WTC11 (cell line): ENCODE data around the gene ABHD10. TPM values are rescaled to one million over a fixed set of nuclear protein-coding genes. Genes with fewer than 3 reads are reported as not detected.

ENCODE experiments used
- ATAC-seq: fragments of 200-7000 bp; cut with Tn5 transposase; 2 replicates; pipeline ENCODE4 v1.10.0; 2021; ENCODE audit warnings: mild to moderate bottlenecking, moderate library complexity
- CTCF ChIA-PET: fragments of 300-600 bp; sonication (Branson Sonifier 250); formaldehyde crosslinking; loops from one replicate; lab custom pipeline; 2021; ENCODE audit warnings: antibody characterized with exemption; lab: Charles Lee
- POLR2A ChIA-PET: fragments of 350-600 bp; sonication (Branson Sonifier 250); formaldehyde crosslinking; loops from one replicate; lab custom pipeline; 2021; ENCODE audit warnings: antibody characterized with exemption; lab: Charles Lee
- DNase-seq: peaks from one replicate; pipeline ENCODE4 v3.0.0; 2021; ENCODE audit warnings: low spot score
- H3K27ac Mint-ChIP-seq: 2 replicates; pipeline ENCODE4 v1.8.0; 2021; ENCODE audit warnings: mixed read lengths
- H3K27me3 Mint-ChIP-seq: 2 replicates; pipeline ENCODE4 v1.8.0; 2021; ENCODE audit warnings: low read depth, mild to moderate bottlenecking, moderate library complexity, mixed read lengths
- H3K36me3 Mint-ChIP-seq: 2 replicates; pipeline ENCODE4 v1.8.0; 2021; ENCODE audit warnings: mixed read lengths
- H3K4me1 Mint-ChIP-seq: 2 replicates; pipeline ENCODE4 v1.8.0; 2022; ENCODE audit warnings: mixed read lengths
- H3K4me3 Mint-ChIP-seq: 2 replicates; pipeline ENCODE4 v1.8.0; 2021; ENCODE audit warnings: mild to moderate bottlenecking, moderate library complexity, mixed read lengths
- H3K9me3 Mint-ChIP-seq: 2 replicates; pipeline ENCODE4 v1.8.0; 2021; ENCODE audit warnings: mixed read lengths
- E2F1 ChIP-seq: sonication (generic); formaldehyde crosslinking; IDR thresholded peaks from 2 replicates; pipeline ENCODE4 v1.8.0; 2022; ENCODE audit warnings: mild to moderate bottlenecking, missing genetic modification reagents
- EMX1 ChIP-seq: fragments of 250-450 bp; sonication (Bioruptor Pico); IDR thresholded peaks from 2 replicates; pipeline ENCODE4 v1.8.0; 2021; ENCODE audit warnings: mild to moderate bottlenecking
- FOXK1 ChIP-seq: sonication (generic); formaldehyde crosslinking; IDR thresholded peaks from 2 replicates; pipeline ENCODE4 v1.8.0; 2022; ENCODE audit warnings: mild to moderate bottlenecking, moderate library complexity, missing genetic modification reagents
- GTF2I ChIP-seq: fragments of 250-450 bp; sonication (Bioruptor Pico); conservative IDR thresholded peaks from 2 replicates; pipeline ENCODE4 v1.4.0; 2021; ENCODE audit warnings: mild to moderate bottlenecking
- STAT6 ChIP-seq: sonication (generic); formaldehyde crosslinking; conservative IDR thresholded peaks from 2 replicates; pipeline ENCODE4 v1.8.1; 2023; ENCODE audit warnings: mild to moderate bottlenecking, low read depth, missing genetic modification reagents, moderate library complexity
- TEAD4 ChIP-seq: sonication (generic); formaldehyde crosslinking; IDR thresholded peaks from 2 replicates; pipeline ENCODE4 v1.8.0; 2022; ENCODE audit warnings: mild to moderate bottlenecking, missing genetic modification reagents
- USF2 ChIP-seq: sonication (generic); formaldehyde crosslinking; IDR thresholded peaks from 2 replicates; pipeline ENCODE4 v1.8.1; 2023; ENCODE audit warnings: mild to moderate bottlenecking, missing genetic modification reagents, moderate library complexity
- ZNF121 ChIP-seq: sonication (generic); formaldehyde crosslinking; IDR thresholded peaks from 2 replicates; pipeline ENCODE4 v1.8.0; 2023; ENCODE audit warnings: missing genetic modification reagents
- total RNA-seq: library from RNA; stranded (reverse); gene quantifications from 3 replicates; pipeline ENCODE4 v1.2.3, GENCODE V29; 2021
- TF ChIP-seq, protein P1 (sequence below): sonication (generic); formaldehyde crosslinking; IDR thresholded peaks from 2 replicates; pipeline ENCODE4 v1.8.0; 2022; ENCODE audit warnings: missing genetic modification reagents
- TF ChIP-seq, protein P2 (sequence below): sonication (generic); formaldehyde crosslinking; IDR thresholded peaks from 2 replicates; pipeline ENCODE4 v1.8.1; 2022; ENCODE audit warnings: mild to moderate bottlenecking, missing genetic modification reagents, moderate library complexity, borderline replicate concordance
- TF ChIP-seq, protein P3 (sequence below): sonication (generic); formaldehyde crosslinking; IDR thresholded peaks from 2 replicates; pipeline ENCODE4 v1.8.1; 2022; ENCODE audit warnings: missing genetic modification reagents, borderline replicate concordance

ABHD10 gene
- total RNA-seq, 1 experiment from 2014 or later: 27.6 TPM

DNA sequence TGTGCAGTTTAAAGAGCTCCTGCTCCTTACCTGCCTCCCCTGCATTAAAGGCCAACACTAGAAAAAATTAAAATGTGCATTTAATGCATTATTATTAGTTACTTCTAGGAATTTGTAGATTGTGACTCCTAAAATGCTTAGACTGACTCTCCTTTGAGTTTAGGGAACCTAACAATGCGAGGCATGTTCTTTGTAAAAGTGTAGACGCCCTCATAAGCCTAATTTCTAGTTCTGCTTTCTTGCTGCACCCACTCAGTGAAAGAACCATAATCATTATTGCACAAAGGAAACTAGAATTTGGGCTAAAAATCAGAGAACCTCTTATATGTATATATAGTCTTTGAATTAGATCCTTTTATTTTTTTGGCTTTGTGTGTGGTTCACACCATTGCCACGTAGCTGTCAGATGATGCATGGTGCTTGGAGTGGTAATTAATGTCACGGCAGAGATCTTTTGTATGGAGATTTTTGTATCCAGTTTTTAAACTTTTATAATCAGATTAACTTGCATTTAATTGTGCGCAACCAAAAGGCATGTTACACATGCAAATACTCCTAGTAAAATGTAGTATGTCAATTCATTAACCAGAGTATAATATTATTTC is 710 bp downstream of the ABHD10 start:
- POLR2A ChIA-PET: interaction anchor here (0.6 to 1.6 kb wide), 6 partner anchors 10 to 119 kb away, joined by 3 to 8 read pairs (median 4); partner anchors contain the start of gene TAGLN3
- no peak for ATAC-seq
- H3K27ac Mint-ChIP-seq: no peak overlapping the region

GRCh38 chr3:111980716-111981456 is 2.1 kb downstream of the ABHD10 start:
- Mint-ChIP-seq H3K4me3 (no peak overlapping the region), H3K36me3 (peaks cover 3% of the 10 kb centered on the region; the same call in 1 of the 2 replicates), H3K4me1 (peaks cover 13% of the 10 kb centered on the region), H3K9me3 (no peaks in the 10 kb centered on the region), H3K27ac (no peak overlapping the region), H3K27me3 (no peaks in the 10 kb centered on the region)
- POLR2A ChIA-PET: no interaction called here
- DNase-seq (no peak), ATAC-seq (no peak)
- TF ChIP-seq, protein P1, sequence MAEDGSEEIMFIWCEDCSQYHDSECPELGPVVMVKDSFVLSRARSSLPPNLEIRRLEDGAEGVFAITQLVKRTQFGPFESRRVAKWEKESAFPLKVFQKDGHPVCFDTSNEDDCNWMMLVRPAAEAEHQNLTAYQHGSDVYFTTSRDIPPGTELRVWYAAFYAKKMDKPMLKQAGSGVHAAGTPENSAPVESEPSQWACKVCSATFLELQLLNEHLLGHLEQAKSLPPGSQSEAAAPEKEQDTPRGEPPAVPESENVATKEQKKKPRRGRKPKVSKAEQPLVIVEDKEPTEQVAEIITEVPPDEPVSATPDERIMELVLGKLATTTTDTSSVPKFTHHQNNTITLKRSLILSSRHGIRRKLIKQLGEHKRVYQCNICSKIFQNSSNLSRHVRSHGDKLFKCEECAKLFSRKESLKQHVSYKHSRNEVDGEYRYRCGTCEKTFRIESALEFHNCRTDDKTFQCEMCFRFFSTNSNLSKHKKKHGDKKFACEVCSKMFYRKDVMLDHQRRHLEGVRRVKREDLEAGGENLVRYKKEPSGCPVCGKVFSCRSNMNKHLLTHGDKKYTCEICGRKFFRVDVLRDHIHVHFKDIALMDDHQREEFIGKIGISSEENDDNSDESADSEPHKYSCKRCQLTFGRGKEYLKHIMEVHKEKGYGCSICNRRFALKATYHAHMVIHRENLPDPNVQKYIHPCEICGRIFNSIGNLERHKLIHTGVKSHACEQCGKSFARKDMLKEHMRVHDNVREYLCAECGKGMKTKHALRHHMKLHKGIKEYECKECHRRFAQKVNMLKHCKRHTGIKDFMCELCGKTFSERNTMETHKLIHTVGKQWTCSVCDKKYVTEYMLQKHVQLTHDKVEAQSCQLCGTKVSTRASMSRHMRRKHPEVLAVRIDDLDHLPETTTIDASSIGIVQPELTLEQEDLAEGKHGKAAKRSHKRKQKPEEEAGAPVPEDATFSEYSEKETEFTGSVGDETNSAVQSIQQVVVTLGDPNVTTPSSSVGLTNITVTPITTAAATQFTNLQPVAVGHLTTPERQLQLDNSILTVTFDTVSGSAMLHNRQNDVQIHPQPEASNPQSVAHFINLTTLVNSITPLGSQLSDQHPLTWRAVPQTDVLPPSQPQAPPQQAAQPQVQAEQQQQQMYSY (CRISPR knock-in tag): no peak
- TF ChIP-seq ZNF121 (CRISPR knock-in tag): peak; percentile 88
- CTCF ChIA-PET: interaction anchor here (0.6 to 4.4 kb wide), 3 partner anchors 13 to 58 kb away, joined by 3 to 51 read pairs (median 3); no protein-coding TSS in a partner anchor

More for the DNA sequence above, 710 bp downstream of the ABHD10 start:
- CTCF ChIA-PET: interaction anchor here (1.0 to 4.4 kb wide), 15 partner anchors 9 to 401 kb away, joined by 3 to 51 read pairs (median 5); partner anchors contain the start of gene TAGLN3
- H3K9me3 Mint-ChIP-seq: no peaks in the 10 kb centered on the region
- H3K4me1 Mint-ChIP-seq: peaks cover 13% of the 10 kb centered on the region
- DNase-seq: no peak
- peaks cover 5% of the 10 kb centered on the region; the same call in 1 of the 2 replicates for H3K36me3 Mint-ChIP-seq
- H3K27me3 Mint-ChIP-seq: no peaks in the 10 kb centered on the region
- H3K4me3 Mint-ChIP-seq: peak overlapping the region; percentile 83
- TF ChIP-seq ZNF121 (CRISPR knock-in tag): no peak
- no peak for TF ChIP-seq TEAD4 (CRISPR knock-in tag)
- TF ChIP-seq EMX1: no peak
- TF ChIP-seq, protein P2, sequence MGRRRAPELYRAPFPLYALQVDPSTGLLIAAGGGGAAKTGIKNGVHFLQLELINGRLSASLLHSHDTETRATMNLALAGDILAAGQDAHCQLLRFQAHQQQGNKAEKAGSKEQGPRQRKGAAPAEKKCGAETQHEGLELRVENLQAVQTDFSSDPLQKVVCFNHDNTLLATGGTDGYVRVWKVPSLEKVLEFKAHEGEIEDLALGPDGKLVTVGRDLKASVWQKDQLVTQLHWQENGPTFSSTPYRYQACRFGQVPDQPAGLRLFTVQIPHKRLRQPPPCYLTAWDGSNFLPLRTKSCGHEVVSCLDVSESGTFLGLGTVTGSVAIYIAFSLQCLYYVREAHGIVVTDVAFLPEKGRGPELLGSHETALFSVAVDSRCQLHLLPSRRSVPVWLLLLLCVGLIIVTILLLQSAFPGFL (CRISPR knock-in tag): no peak
- TF ChIP-seq, protein P3, sequence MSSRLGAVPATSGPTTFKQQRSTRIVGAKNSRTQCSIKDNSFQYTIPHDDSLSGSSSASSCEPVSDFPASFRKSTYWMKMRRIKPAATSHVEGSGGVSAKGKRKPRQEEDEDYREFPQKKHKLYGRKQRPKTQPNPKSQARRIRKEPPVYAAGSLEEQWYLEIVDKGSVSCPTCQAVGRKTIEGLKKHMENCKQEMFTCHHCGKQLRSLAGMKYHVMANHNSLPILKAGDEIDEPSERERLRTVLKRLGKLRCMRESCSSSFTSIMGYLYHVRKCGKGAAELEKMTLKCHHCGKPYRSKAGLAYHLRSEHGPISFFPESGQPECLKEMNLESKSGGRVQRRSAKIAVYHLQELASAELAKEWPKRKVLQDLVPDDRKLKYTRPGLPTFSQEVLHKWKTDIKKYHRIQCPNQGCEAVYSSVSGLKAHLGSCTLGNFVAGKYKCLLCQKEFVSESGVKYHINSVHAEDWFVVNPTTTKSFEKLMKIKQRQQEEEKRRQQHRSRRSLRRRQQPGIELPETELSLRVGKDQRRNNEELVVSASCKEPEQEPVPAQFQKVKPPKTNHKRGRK (CRISPR knock-in tag): no peak
- TF ChIP-seq GTF2I: no peak
- no peak for TF ChIP-seq STAT6

DNA sequence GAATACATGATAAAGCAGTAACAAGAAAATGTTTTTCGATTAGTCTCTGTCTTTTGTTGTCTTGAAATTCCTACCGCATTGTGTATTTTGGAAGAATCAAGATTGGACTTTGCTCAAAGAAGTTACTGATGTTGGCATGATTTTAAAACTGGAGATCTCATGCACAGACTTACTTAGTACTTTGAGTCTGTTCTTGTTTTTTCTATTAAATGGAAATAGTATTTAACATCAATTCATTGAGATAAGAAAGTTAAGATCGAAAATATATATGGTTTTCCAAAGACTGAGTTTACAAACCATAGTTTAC is 2.6 kb downstream of the ABHD10 start:
- H3K36me3 Mint-ChIP-seq: peaks cover 8% of the 10 kb centered on the region; the same call in 1 of the 2 replicates
- TF ChIP-seq FOXK1 (CRISPR knock-in tag) (no peak), E2F1 (CRISPR knock-in tag) (no peak), USF2 (CRISPR knock-in tag) (no peak)
- no peak for ATAC-seq
- H3K4me1 Mint-ChIP-seq: peaks cover 13% of the 10 kb centered on the region
- H3K4me3 Mint-ChIP-seq: no peak overlapping the region
- H3K27me3 Mint-ChIP-seq: no peaks in the 10 kb centered on the region
- ChIA-PET POLR2A (no interaction called here), CTCF (interaction anchor here (1.2 to 4.4 kb wide), 2 partner anchors 13 to 32 kb away, joined by 3 to 51 read pairs; no protein-coding TSS in a partner anchor)
- no peak for DNase-seq
- H3K27ac Mint-ChIP-seq: no peak overlapping the region
- no peaks in the 10 kb centered on the region for H3K9me3 Mint-ChIP-seq
